ENCODE data around the gene BCR.

BCR gene

DNA sequence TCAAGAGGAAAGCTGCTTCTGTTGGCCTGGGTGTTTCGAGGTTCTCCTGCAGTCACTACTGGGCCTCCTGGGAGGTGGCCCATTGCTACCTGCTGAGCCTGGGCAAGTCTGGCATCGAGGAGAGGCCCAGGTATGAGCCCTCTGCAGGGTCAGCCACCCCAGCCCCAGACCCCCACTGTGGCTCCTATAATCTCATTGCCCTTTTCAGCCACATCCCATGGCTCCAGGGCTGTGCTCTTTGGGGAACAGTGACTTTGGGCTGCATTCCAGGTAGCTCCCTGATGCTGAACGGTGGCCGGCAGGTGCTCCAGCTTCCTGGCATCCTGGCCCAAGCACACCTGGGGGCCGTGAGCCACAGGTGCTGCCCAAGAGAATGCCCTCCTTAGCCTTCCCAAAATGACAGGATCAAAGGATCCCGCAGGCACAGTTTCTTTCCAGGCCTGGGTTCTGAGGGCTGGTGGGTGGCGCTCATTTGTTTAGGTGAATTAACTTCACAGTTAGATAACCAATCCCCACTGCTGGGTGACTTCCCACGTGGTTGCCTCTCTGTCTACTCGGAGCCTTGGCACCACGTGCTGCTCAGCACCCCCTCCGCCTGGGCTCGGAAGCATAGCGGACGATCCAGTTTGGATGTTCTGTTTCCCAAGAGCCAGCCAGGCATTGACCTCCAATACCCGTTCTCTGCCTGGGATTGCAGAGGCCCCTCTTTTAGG is 97.4 kb downstream of the BCR start:
- no peak for DNase-seq

DNA sequence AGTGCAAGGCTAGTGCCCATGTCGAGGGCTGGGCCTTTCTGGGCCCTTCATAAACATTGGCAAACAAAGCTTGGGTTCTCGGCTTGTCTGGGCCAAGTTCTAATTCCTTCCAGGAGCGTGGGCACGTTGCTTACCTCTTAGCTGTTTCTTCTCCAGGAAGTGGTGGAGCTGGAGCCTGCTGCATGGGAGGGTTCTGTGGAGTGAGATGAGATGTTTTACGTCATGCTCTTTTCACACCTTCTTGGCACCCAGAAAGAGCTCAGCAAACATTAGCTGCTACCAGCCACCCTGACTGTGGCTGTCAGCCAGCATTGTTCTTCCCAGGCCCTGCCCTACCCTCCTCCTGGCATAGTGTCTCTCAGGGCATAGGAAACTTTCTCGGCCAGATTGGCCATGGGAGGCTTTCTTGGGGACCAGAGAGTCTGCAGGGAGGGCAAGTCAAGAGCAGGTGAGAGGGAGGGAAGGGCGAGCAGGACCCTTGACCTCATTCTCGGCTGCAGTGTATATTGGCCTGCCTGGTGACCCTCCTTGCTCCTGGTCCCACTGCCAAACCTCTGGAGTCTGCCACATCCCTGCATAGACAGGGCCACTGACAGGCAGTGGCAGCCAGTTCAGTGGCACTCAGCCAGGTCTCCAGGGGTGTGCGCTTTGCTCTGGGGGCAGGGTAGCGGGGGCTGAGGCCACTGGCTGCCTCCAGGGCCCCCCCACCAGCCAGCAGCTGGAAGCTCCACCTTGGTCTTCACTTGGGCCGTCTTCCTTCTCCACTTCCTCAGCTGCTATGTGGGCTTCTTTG is 98.8 kb downstream of the BCR start:
- no peak for DNase-seq

DNA sequence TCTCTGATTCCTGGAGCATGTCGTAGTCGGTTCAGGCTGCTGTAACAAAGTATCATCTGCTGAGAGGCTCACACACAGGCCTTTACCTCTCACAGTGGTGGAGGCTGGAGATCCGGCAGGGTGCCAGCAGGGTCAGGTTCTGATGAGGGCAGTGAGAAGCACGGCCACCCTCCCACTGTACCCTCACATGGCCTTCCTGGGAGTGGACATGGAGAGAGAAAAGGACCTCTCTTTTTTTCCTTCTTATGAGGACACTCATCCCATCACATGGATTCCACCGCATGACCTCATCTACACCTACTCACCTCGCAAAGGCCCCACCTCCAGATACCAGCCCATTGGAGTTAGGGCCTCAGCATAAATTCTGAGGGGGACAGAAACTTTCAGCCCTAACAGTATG is 99.5 kb downstream of the BCR start:
- DNase-seq: no peak

DNA sequence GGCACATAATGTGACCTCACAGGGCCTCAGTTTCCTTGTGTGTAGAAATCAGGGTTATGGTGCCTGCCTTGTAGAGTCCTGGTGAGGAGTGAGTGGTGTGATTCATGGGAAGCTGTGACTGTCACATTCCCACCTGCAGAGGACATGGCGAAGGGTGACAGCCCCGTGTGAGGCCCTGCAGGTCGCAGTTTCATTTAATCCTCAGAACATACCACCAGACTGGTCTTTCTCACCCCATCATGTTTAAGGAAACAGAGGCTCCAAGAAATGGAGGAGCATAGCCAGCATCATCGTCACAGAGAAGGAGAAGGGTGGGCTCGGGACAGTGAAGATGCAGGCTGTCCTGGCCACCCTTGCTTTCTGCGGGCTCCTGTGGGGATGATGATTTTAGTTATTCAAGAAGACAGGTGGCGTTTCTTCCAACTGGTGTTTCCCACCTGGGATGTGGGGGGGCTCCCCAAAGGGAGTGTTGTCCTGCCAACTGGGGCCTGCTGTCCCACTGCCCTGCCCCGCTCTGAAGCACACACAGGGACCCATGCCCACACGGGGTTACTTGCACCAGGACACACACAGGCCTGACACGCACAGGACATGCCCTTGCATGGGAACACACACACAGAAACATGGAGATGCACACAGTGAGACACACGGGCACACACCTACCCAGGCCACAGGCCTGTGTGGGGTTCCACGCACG is 100.2 kb downstream of the BCR start:
- no peak for DNase-seq

DNA sequence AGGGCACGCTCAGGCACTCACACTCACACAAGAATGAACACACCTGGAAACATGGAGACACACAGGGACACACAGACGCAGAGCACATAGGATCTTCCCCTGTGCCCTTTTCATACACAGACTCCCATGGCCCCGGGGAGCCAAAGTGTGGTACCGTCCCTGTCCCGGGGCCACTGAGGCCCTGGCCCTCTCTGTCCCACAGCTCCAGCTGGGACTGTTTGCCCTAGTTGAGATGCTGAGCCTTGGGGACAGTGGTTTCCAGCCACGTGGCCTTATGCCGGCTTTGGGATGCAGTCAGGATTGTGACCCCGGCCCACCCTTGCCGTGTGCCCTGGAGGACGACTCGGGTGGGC is 100.7 kb downstream of the BCR start:
- DNase-seq: no peak

DNA sequence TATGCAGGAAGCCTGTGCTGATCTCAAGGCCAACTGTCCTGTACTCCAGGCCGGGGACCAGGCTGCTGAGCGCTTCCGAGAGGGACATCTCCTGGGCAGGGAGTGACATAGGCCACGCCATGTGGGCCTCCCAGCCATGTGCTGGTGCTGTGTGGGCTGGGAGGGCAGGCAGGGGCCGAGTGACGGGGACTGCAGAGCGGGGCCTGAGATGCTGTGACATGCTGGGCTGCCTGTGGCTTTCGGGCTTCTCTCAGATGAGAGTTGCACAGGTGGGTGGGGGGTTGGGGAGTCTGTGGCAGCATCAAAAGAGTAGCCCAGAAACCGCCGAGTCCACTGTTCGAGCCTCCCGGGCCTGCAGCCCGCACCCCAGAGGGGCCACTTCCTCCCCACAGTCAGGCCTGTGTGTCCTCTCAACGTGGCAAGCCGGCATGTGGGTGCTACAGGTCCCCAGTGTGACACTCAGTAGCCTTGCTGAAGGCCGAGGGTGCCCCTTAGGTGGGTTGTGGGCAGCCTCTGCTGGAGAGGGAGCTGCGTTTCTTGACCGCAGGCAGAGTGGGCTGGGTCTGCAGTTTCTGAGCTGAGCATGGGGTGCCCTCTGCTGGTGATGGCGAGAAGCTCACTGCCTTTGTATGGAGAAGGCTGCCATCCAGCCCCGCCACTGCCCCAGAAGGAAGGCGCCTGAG is 101.2 kb downstream of the BCR start:
- peak; percentile 62 for DNase-seq

DNA sequence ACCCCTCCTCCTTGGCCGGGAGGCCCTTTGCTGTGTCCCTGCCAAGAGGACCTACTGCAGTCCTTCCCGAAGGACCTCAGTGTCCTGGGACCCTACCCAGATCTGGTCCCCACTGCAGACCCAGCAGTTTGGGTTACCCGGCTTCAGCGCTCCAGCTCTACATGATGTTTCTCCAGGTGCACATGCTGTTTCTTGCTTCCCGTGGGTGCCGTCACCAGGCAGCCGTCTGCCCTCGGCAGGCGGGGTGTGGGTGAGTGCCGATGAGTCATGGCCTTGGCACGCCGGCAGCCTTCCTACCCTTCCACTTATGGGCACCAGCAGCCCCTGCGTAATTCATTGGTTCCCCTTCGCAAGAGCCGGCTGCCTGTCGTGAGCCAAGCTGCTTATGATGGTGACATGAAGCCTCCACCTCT is 101.8 kb downstream of the BCR start:
- peak; percentile 42 for DNase-seq

DNA sequence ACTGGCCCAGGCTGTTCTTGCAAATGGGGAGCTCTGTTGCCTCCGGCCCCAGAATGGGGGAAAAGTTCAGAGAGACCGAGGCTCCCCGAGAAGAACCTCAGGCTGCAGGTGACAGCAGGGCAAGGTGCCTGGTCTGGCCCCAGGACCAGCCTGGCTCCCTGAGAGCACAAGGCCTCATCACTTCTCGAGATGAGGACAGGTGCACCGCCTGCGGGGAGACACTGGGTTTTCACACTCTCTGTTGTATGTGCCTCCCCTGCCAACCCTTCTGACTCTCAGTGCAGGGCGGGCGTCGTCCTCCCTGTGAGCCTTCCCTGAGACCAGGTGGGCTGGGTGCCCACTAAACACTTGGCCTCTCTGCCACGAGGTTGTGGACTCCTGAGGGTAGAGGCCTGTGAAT is 102.2 kb downstream of the BCR start:
- DNase-seq: no peak

DNA sequence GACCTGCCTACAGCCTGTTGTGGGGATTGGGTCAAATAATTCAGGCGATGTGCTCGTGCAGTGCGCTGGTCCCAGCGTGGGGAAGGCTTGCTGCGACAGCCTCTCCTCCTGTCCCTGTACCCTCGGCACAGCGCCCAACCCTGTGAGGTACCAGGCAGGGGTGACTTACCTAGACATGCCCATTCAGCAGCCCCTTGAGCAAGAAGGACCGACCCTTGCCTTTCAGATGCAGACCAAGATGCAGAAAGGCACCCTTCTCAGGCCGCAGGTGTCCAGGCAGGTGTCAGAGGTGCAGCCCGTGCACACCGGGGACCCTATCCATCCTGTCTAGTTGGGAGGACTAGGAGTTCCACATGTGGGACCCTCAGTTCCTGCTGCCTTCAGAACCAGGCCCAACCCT is 102.7 kb downstream of the BCR start:
- no peak for DNase-seq

DNA sequence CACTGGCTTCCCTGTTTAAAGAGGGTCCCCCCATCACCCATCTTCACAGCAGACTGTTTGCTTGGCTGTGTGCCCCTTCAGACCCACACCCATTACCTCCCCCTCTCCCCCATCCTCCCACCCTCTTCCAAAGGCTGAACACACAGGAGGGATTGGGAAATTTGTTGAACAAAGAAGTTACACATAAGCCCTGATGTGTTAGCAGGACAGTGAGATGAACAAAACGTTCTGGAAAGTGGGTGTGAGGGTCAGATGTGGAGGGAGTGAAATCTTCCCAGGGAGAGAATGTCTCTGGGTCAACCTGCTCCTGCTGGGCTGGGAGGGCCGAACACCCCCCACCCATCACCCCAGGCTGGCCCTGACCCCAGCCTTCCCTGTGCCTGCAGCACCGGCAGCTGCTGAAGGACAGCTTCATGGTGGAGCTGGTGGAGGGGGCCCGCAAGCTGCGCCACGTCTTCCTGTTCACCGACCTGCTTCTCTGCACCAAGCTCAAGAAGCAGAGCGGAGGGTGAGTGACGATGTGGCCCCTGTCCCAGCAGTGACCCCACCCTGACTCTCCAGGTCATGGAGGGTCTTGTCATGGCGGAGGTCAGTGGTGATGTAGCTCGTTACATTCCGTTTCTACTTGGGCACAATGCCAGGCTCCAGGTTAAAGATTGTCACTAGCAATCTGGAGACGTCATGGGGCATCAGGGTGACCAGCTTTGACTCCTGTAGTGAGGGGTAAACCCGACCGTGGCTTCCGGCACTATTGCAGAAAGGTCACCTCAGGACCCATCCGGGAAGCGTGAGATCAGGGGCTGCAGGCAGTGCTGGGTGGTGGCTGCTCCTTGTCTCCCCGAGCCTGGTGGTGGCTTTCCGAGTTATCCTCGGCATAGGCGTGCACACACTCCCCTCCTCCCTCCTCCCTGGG is 103.5 kb downstream of the BCR start:
- DNase-seq: no peak

DNA sequence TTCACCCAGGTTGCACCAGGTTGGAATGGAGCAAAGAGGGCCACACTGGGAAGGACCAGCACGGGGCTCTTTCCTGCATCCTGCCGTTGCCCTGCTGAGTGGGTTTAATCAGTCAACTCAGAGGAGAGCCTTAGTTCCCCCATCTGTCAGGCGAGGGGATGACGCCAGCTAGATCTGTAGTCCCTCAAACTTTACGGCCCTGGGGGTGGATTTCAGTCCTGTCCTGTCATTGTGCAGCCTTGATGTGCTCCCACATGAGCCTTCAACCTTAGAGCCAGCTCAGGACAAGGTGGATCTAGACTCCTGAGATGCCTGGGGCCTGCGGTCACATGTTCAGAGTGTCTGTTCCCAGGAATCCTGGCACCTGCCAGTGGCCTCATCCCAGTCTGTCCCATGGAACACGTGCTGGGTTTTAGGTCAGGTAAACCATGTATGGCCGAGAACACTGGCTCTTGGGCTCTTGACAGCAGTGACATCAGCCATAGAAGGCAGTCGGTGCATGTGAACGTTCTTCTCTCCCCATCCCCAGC is 104.3 kb downstream of the BCR start:
- no peak for DNase-seq

DNA sequence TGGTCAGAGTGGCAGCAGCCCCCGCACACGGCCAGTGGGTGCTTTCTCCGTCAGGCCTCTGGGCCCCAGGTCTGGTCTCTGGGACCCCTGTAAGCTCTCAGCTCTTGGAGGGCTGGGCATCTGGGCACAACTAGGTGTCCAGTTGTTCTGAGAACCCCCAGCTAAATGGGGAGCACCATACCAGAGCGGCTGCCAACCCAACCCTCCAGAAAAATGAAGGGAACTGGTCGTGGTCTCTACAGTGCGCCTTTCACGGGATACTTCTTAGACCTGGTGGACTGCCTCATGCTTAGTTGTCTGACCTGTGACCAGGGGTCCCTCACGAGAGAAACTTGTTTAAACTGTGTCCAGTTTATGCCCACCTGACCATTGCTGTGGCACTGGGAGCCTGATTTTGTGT is 104.9 kb downstream of the BCR start:
- DNase-seq: no peak

DNA sequence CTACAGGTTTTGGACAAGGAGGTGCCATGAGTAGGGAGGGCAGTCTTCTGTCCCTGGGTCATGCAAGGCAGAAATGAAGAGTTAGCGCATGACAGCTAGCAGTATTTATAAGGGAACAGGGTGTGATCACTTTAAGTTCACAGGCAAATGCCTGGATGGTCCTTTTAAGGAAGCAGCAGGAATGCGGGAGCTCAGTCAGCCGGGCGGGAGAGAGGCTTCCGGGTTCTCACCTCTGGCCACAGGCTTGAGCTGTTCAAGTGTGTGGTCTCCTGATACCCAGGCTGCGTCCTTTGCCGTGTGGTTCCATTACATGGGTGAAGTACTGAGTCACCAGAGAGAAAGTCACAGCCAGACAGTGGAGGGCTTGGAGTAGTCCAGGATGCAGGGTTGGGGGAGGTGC is 105.4 kb downstream of the BCR start:
- peak; percentile 16 for DNase-seq

DNA sequence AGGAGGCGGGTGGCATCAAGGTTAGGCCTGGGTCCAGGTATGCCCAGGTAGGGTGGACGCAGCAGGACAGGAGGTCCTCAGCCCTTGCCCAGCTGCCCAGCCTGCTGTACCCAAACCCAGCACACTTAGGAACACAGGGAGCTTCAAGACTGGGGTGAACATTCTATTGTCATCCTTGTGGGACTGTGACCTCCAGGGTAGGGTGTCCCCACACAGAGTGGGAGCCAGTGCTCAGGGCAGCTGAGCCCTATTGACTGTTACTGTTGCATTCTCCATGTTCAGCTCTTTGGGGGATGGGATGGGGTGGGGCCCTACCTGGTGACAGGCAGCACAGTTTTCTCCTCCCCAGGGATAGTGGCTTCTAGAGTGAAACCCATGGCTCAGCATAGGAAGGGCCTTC is 106.0 kb downstream of the BCR start:
- DNase-seq: no peak

DNA sequence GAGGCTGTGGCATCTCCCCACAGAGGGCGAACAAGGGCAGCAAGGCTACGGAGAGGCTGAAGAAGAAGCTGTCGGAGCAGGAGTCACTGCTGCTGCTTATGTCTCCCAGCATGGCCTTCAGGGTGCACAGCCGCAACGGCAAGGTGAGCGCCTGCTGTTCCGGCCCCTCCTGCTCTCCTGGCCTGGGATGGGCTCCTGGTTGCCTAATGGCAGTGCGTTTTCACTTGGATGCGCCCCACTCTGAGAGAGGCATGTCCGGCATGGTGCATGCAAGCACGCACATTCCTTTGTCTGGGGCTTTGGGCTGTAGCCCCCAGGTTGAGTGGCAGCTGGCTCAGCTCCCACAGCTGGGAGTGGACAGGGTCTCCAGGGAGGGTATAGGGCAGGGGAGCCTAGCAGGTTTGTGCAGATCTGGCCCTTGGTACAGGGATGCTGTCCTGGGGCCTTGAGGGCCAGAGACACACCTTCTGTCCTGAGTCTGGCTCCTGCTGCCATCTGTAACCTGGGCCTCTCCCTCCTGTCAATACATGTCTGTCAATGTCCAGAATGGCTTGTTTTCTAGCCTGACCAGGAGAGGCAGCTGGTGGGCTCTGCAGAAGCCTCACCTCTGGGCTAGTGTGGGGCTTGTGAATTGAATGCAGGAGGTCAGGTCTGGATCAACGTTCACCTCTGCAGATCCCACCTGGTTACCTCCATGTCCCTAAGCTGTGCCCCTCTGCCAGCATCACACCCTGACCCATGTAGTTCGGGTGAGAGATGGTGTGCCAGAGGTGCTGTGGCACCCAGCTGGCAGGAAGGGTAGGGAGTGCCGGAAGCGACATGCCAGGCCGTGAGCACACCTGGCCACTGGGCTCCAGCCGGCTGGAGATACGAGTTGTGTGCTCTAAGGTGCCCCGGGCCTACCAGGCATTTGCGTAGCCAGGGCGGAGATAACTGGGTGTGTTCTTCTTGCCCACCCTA is 107.1 kb downstream of the BCR start:
- no peak for DNase-seq

DNA sequence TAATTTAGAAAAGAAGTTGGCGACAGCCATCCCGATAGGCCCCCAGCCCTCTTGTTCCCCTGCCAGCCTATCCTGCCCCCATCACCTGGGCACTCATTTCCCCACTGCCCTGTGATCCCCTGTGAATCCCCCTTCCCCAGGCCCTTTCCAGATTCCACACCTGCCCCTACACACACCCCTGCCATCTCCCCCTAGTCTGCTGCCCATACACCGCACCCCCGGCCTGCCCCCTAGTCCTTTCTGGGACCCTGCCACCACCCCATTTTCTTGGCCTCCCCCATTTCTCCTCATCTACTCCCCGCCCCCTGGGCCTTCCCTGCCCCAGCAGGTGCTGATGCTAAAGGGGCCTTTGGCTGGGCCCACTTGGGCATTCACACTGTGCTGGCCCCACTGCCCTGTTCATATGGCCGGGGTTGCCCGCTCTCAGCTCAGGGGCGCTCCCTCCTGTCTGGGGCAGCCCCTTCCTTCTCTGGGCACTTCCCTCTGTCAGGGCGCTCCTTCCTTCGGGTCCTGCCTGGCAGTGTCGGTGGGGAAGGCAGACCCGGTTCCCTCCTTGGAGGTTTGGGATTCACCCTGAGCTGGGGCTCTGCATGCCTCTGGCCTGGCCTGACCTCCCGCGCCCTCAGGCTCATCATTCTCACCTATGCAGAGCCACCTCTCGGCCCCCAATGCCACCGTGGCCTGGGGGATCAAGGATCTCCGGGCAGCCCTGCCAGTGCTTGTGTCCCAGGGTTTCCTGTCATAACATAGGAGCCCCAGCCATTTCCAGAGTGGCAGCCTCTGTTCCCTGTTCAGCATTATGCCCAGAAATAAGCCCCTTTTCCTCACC is 108.2 kb downstream of the BCR start:
- no peak for DNase-seq

DNA sequence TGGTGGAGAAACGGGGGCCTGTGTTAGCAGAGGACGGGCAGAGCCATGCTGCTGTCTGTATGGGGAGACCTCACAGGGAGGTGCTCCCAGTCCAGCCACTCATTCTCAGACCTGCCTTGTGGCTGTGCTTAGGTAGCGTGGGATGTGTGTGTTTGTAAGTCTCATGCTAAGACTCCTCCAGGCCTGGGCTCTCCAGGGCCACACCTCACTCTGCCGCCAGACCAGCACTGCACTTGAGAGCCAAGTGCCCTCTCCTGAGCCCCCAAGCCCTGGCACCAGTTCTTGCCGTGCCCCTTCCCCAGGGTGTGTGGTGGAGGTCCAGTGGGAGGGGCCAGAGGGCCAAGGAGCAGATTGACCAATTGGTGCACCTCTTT is 108.8 kb downstream of the BCR start:
- no peak for DNase-seq

DNA sequence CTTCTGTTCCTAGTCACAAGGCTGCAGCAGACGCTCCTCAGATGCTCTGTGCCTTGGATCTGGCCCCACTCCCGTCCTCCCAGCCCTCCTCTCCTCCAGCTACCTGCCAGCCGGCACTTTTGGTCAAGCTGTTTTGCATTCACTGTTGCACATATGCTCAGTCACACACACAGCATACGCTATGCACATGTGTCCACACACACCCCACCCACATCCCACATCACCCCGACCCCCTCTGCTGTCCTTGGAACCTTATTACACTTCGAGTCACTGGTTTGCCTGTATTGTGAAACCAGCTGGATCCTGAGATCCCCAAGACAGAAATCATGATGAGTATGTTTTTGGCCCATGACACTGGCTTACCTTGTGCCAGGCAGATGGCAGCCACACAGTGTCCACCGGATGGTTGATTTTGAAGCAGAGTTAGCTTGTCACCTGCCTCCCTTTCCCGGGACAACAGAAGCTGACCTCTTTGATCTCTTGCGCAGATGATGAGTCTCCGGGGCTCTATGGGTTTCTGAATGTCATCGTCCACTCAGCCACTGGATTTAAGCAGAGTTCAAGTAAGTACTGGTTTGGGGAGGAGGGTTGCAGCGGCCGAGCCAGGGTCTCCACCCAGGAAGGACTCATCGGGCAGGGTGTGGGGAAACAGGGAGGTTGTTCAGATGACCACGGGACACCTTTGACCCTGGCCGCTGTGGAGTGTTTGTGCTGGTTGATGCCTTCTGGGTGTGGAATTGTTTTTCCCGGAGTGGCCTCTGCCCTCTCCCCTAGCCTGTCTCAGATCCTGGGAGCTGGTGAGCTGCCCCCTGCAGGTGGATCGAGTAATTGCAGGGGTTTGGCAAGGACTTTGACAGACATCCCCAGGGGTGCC is 109.8 kb downstream of the BCR start:
- DNase-seq: peak; percentile 51

Data from fibroblast of skin of back (primary cell).